Measurements from ENCODE around the gene MTHFD2. TPM values are rescaled to one million over a fixed set of nuclear protein-coding genes. Genes with fewer than 3 reads are reported as not detected.

The MTHFD2 gene
- total RNA-seq, 1 experiment from 2014 or later, result 470 TPM

GRCh38 chr2:74197049-74197448, 1.4 kb upstream of the MTHFD2 start:
- H3K9me3 ChIP-seq, result no peaks in the 10 kb centered on the region
- peaks cover 12% of the 10 kb centered on the region for H3K4me1 ChIP-seq
- CTCF ChIA-PET, result no interaction called here
- H3K27ac Mint-ChIP-seq (ENCODE audit: unreplicated experiment), result no peak overlapping the region
- no peaks in the 10 kb centered on the region for H3K27me3 Mint-ChIP-seq (ENCODE audit: insufficient read depth, unreplicated experiment)
- no peaks in the 10 kb centered on the region for H3K36me3 ChIP-seq (ENCODE audit: control insufficient read depth, insufficient read depth, low read length)
- no peak overlapping the region for H3K4me3 ChIP-seq (ENCODE audit: low read depth, low read length)
- peaks cover 26% of the 10 kb centered on the region for H3K4me1 Mint-ChIP-seq (ENCODE audit: low read depth, unreplicated experiment)
- no peak for DNase-seq
- no TSS peak for BruUV-seq (replicated peaks)
- H3K27me3 ChIP-seq (replicated peaks; ENCODE audit: control insufficient read depth, insufficient read depth, low read length), result no peaks in the 10 kb centered on the region
- intact Hi-C loops (cut with micrococcal nuclease; ENCODE audit: unreplicated experiment), result no loop called here
- H3K36me3 Mint-ChIP-seq (ENCODE audit: insufficient read depth, unreplicated experiment), result peaks cover 42% of the 10 kb centered on the region
- POLR2A ChIA-PET, result no interaction called here
- peak overlapping the region; percentile 91 for H3K4me3 Mint-ChIP-seq (ENCODE audit: unreplicated experiment)
- no peak for TF ChIP-seq CTCF (IDR thresholded peaks at IDR 0.05; ENCODE audit: insufficient read depth in 1 of 2, low read depth in 1 of 2, low read length in 1 of 2, severe bottlenecking in 1 of 2, unreplicated experiment in 1 of 2)
- H3K9me3 Mint-ChIP-seq (ENCODE audit: unreplicated experiment), result no peaks in the 10 kb centered on the region

GRCh38 chr2:74198023-74198460, 373 bp upstream of the MTHFD2 start:
- Histone ChIP-seq H3K36me3 (ENCODE audit: control insufficient read depth, insufficient read depth, low read length) (no peaks in the 10 kb centered on the region), H3K27me3 (replicated peaks; ENCODE audit: control insufficient read depth, insufficient read depth, low read length) (no peaks in the 10 kb centered on the region), H3K4me3 (ENCODE audit: low read depth, low read length) (peak overlapping the region; percentile 80), H3K4me1 (peaks cover 12% of the 10 kb centered on the region), H3K9me3 (no peaks in the 10 kb centered on the region)
- H3K4me3 Mint-ChIP-seq (ENCODE audit: unreplicated experiment), result peak overlapping the region; percentile 91
- no peaks in the 10 kb centered on the region for H3K27me3 Mint-ChIP-seq (ENCODE audit: insufficient read depth, unreplicated experiment)
- POLR2A ChIA-PET, result interaction anchor here (0.6 to 2.1 kb wide), 3 partner anchors 9 to 50 kb away, joined by 3 to 19 read pairs (median 6); partner anchors contain the start of genes BOLA3 and MOB1A
- peaks cover 26% of the 10 kb centered on the region for H3K4me1 Mint-ChIP-seq (ENCODE audit: low read depth, unreplicated experiment)
- H3K9me3 Mint-ChIP-seq (ENCODE audit: unreplicated experiment), result no peaks in the 10 kb centered on the region
- CTCF ChIA-PET, result interaction anchor here (1.3 kb wide), 1 partner anchor 20 kb away, joined by 7 read pairs; the partner anchor contains the start of gene MOB1A
- intact Hi-C loops (cut with micrococcal nuclease; ENCODE audit: unreplicated experiment), result loop anchor here (1.0 to 2.0 kb wide), 2 partner anchors 20 to 49 kb away; partner anchors contain the start of gene MOB1A
- H3K27ac Mint-ChIP-seq (ENCODE audit: unreplicated experiment), result peak overlapping the region; percentile 100
- TSS peak; percentile 81 for BruUV-seq (replicated peaks)
- DNase-seq, result peak in 1 of 2 experiments; percentile 31
- H3K36me3 Mint-ChIP-seq (ENCODE audit: insufficient read depth, unreplicated experiment), result peaks cover 51% of the 10 kb centered on the region
- no peak for TF ChIP-seq CTCF (IDR thresholded peaks at IDR 0.05; ENCODE audit: insufficient read depth in 1 of 2, low read depth in 1 of 2, low read length in 1 of 2, severe bottlenecking in 1 of 2, unreplicated experiment in 1 of 2)

GRCh38 chr2:74199275-74199701, 873 bp downstream of the MTHFD2 start:
- H3K36me3 Mint-ChIP-seq (ENCODE audit: insufficient read depth, unreplicated experiment), result peaks cover 64% of the 10 kb centered on the region
- peaks cover 12% of the 10 kb centered on the region for H3K4me1 ChIP-seq

More at GRCh38 chr2:74199275-74199701, 873 bp downstream of the MTHFD2 start:
- intact Hi-C loops (cut with micrococcal nuclease; ENCODE audit: unreplicated experiment), result loop anchor here (2.0 kb wide), 1 partner anchor 50 kb away; no protein-coding TSS in a partner anchor
- H3K4me3 ChIP-seq (ENCODE audit: low read depth, low read length), result peak overlapping the region; percentile 80
- peak overlapping the region; percentile 91 for H3K4me3 Mint-ChIP-seq (ENCODE audit: unreplicated experiment)
- no peaks in the 10 kb centered on the region for H3K9me3 ChIP-seq
- H3K4me1 Mint-ChIP-seq (ENCODE audit: low read depth, unreplicated experiment), result peaks cover 28% of the 10 kb centered on the region
- H3K27me3 ChIP-seq (replicated peaks; ENCODE audit: control insufficient read depth, insufficient read depth, low read length), result no peaks in the 10 kb centered on the region
- CTCF ChIA-PET, result interaction anchor here (1.3 kb wide), 1 partner anchor 21 kb away, joined by 7 read pairs; the partner anchor contains the start of gene MOB1A
- no peak for TF ChIP-seq CTCF (IDR thresholded peaks at IDR 0.05; ENCODE audit: insufficient read depth in 1 of 2, low read depth in 1 of 2, low read length in 1 of 2, severe bottlenecking in 1 of 2, unreplicated experiment in 1 of 2)
- H3K9me3 Mint-ChIP-seq (ENCODE audit: unreplicated experiment), result no peaks in the 10 kb centered on the region
- peak overlapping the region; percentile 100 for H3K27ac Mint-ChIP-seq (ENCODE audit: unreplicated experiment)
- no peaks in the 10 kb centered on the region for H3K27me3 Mint-ChIP-seq (ENCODE audit: insufficient read depth, unreplicated experiment)
- POLR2A ChIA-PET, result interaction anchor here (0.5 to 2.1 kb wide), 4 partner anchors 8 to 330 kb away, joined by 3 to 19 read pairs (median 5); partner anchors contain the start of genes AUP1, HTRA2 and MOB1A
- BruUV-seq (replicated peaks), result no TSS peak
- H3K36me3 ChIP-seq (ENCODE audit: control insufficient read depth, insufficient read depth, low read length), result no peaks in the 10 kb centered on the region
- DNase-seq, result no peak

All from Caco-2 (cell line).